Omental fat pad (tissue), 4 donors: Measurements from ENCODE around the gene KIRREL1. TPM values are rescaled to one million over a fixed set of nuclear protein-coding genes. Genes with fewer than 3 reads are reported as not detected.

Experiments used
- ATAC-seq: fragments of 150-250 bp; one replicate; pipeline ENCODE4 v1.9.1; 2016; ENCODE audit warnings: mild to moderate bottlenecking, moderate library complexity; ENCODE audit not compliant: low FRiP score
- DNase-seq: peaks from one replicate; pipeline ENCODE4 v3.0.0-alpha.2; 2019; ENCODE audit warnings: low spot score
- total RNA-seq, 4 donors: library from RNA; depleted of rRNA; stranded (reverse); fragments of >200 nt; gene quantifications; one replicate each; pipeline ENCODE4 v1.1.0, GENCODE V29; 2016
- TF ChIP-seq, protein P1 (sequence below), 3 donors: fragments of 450-650 bp; IDR thresholded peaks; one replicate each; pipeline ENCODE4 v1.5.1; 2016 to 2017; ENCODE audit warnings: antibody characterized with exemption in 3 of 3, mild to moderate bottlenecking in 3 of 3, moderate library complexity in 2 of 3

The KIRREL1 gene
- total RNA-seq, 4 donors from 2014 or later = 47.2 to 81.6 (median 61.6) TPM

DNA sequence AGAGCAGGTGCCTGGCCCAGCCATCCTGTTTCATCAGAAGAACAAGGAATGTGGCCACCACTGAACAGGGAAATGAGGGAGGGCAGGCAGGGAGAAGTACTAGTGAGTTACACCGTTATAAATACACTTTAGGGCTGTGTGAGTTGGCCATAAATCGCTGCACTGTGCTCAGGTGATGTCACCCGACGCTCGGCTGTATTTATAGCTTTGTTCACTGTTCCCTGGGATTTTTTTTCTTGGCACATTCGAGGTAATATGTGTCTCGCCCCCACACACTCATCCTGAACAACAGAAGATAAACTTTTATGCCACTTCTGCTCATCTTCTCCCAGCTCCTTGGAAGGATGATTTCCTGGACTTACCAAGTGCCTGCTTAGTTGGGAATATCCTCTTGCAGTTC lies 9.0 kb upstream of the KIRREL1 start:
- no peak for ATAC-seq
- no peak for DNase-seq
- TF ChIP-seq, protein P1, sequence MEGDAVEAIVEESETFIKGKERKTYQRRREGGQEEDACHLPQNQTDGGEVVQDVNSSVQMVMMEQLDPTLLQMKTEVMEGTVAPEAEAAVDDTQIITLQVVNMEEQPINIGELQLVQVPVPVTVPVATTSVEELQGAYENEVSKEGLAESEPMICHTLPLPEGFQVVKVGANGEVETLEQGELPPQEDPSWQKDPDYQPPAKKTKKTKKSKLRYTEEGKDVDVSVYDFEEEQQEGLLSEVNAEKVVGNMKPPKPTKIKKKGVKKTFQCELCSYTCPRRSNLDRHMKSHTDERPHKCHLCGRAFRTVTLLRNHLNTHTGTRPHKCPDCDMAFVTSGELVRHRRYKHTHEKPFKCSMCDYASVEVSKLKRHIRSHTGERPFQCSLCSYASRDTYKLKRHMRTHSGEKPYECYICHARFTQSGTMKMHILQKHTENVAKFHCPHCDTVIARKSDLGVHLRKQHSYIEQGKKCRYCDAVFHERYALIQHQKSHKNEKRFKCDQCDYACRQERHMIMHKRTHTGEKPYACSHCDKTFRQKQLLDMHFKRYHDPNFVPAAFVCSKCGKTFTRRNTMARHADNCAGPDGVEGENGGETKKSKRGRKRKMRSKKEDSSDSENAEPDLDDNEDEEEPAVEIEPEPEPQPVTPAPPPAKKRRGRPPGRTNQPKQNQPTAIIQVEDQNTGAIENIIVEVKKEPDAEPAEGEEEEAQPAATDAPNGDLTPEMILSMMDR (IDR thresholded peaks at IDR 0.05) = no peak

DNA sequence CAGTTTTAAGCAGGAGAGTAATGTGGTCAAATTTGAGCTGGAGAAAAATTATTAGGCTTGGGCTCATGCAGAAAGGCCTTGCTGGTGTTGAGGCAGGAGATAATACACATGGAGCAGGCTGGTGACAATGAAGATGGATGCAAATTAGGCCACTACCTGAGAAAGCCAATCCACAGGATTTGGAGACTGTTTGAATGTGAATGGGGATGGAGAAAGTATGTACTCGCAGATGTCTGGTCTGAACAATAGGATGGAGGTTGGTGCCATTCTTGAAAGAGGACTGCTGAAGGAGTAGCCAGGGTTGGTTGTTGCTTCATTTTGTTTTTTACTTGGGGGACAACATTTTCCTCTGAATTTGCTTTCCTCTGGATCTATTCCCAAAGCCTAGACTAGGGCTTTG lies 8.0 kb upstream of the KIRREL1 start:
- DNase-seq = no peak
- ATAC-seq = no peak
- TF ChIP-seq, protein P1 (IDR thresholded peaks at IDR 0.05) = no peak

DNA sequence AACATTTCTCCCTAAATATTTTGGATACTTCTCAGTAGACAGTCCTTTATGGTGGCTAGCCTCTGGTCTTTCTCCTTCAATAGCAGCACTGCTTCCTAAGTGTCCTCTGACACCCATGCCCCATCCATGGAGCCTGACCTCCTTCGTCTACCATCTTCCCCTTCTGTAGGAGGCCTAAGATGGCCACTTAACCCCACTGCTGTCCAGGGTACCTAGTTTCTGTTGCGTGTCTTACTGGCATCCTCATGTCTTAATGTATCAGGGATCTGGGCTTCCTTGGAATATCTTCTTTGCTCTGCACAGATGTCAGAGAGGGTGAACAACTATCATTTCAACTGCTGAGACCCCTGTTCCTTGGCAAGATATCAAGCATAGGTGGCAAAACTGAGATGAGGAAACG lies 5.4 kb upstream of the KIRREL1 start:
- no peak for DNase-seq
- TF ChIP-seq, protein P1 (IDR thresholded peaks at IDR 0.05) = no peak
- no peak for ATAC-seq

DNA sequence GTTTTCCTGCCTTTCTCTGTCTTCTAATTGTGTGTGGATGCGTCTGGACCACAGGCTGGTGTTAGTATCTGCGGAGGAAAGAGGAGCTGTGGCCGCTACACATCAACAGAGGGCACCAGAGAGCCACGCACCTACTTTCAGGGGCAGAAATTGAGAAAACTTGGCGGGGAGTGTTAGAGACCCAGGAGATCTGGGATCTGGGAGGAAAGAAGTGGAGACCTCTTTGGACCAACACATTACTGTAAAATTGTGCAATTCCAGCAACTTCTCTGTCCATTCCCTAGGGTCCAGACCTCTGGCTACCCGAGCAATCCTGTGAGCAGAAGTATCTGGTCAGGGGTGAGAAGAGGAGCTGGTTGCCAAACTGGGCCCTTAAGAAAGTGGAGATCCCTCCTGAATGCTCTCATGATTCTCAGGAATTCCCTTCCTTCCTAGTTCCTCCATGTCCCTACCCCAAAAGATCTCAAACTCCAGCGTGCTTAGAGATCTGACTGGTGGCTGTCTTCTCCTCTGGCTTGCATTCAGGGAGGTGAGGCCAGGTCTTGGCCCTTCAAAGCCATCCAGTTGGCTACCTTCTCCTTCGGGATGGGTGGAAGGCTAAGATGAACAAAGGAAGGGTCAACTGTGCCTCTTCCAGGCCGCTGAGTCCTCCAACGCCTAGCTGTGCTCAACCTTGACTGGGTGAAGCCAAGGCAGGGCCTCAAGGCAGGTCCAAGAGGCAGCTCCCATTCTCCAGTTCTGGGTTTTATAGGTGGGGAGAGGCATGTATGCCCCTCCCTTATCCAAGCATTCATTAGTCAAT lies 1.2 kb upstream of the KIRREL1 start:
- ATAC-seq (peak; percentile 59), DNase-seq (peak; percentile 60)
- TF ChIP-seq, protein P1 (IDR thresholded peaks at IDR 0.05) = peak in 2 of 3 donors; percentile 31 to 57

DNA sequence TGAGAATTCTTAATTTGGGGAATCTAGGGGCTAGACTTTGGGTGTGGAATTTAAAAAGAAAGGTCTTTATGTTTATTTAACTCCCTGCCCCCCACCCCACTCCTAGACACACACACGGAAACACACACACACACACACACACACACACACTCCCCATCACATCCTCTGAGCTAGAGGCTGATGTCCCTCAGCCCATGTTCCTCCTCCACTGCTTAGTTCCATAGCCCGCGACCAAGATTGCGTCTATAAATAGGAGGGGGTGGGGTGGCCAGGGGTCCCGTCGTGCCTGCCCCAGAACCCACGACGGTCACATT lies 655 bp upstream of the KIRREL1 start:
- ATAC-seq = peak; percentile 4
- TF ChIP-seq, protein P1 (IDR thresholded peaks at IDR 0.05) = no peak
- no peak for DNase-seq

DNA sequence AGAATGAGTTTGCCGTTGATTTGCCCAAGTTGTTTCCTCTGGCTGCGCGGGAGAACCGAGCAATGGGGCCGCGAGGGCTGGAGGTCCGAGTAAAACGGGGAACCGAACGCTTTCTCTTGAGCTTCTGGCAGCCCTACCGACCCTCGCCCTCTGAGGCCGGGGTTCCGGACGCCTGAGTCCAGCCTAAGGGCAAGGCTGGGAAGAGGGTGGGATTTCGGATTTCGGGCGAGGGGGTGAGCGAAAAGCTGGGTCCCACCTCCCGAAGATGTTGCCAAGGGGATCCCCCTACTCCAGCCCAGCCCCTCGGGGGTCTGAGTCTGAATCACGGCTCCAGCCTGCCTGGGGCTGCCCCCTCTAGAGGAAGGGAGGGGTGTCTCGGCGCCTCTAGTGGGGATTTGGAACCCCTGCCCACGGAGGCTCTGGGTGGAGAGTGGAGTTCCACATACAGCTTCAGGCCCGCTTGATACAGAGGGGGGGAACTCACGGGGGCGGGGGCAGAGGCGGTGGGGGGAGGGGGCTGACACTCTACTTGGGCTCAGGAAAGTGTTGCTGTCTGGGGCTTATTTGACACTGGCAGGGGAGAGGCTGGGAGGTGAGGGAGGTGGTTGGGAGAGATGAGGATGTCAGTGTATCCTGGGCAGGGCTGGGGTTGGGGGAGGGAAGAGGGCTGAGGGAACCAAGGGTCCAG lies 617 bp downstream of the KIRREL1 start:
- no peak for DNase-seq
- peak; percentile 16 for ATAC-seq
- TF ChIP-seq, protein P1 (IDR thresholded peaks at IDR 0.05) = no peak
